ENCODE results near the gene RALGPS2. TPM values are rescaled to one million over a fixed set of nuclear protein-coding genes. Genes with fewer than 3 reads are reported as not detected.

Gene RALGPS2
- total and polyA plus RNA-seq, 9 of the 15 experiments (the other 6 are each of a cell fraction or from before 2014, with no cell fraction given): 0.28 to 6.5 (median 2.6) TPM

DNA sequence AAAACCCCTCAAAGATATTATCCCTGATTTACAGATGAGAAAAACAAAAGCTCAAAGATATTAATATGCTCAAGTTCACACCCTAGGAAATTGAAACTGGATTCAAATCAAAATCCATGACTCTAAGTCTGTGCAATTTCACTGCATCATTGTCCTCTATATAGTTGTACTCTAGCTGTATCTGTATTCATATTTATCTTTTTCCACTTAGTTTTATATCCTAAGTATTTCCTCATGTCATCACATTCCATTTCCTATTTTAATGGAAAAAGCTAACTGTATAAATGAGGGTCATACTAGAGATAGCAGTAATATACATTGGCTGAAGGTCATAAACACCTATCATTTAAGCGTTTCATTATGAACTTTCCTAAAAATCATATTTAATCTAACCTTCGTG is 42.2 kb upstream of the RALGPS2 start:
- Histone ChIP-seq H3K9me1 (ENCODE audit: control insufficient read depth, insufficient read depth, low read length) (no peaks in the 10 kb centered on the region), H3K9ac (ENCODE audit: insufficient read depth in 1 of 2, low read depth in 2 of 2, low read length in 2 of 2) (no peak overlapping the region), H3K4me3 (no peak overlapping the region), H3K36me3 (ENCODE audit: control insufficient read depth, insufficient read depth, low read length) (no peaks in the 10 kb centered on the region), H3K27me3 (ENCODE audit: control insufficient read depth in 2 of 2, insufficient read depth in 2 of 2, low read length in 2 of 2) (no peaks in the 10 kb centered on the region; a peak in 1 of 5 replicates), H3K4me1 (replicated peaks in 1 of 2; ENCODE audit: control insufficient read depth in 2 of 2, insufficient read depth in 2 of 2, low read length in 2 of 2) (no peaks in the 10 kb centered on the region), H4K20me1 (replicated peaks; ENCODE audit: control insufficient read depth, insufficient read depth, low read length) (no peaks in the 10 kb centered on the region), H3K9me3 (replicated peaks; ENCODE audit: control insufficient read depth, insufficient read depth, low read depth, low read length) (no peaks in the 10 kb centered on the region), H3K79me2 (ENCODE audit: control insufficient read depth, insufficient read depth, low read length) (no peaks in the 10 kb centered on the region), H3K4me2 (ENCODE audit: insufficient read depth, low read length) (no peak overlapping the region), H3K27ac (ENCODE audit: extremely low read depth, low read depth, low read length) (no peak overlapping the region), H2AFZ (ENCODE audit: low read depth, low read length) (no peak overlapping the region)
- intact Hi-C loops (cut with micrococcal nuclease): no loop called here
- TF ChIP-seq NONO (IDR thresholded peaks at IDR 0.05; ENCODE audit: low read depth in 2 of 2, low read length in 1 of 2): no peak
- no peak for TF ChIP-seq CAMTA2 (CRISPR knock-in tag; conservative IDR thresholded peaks at IDR 0.05)
- TF ChIP-seq, protein P1, sequence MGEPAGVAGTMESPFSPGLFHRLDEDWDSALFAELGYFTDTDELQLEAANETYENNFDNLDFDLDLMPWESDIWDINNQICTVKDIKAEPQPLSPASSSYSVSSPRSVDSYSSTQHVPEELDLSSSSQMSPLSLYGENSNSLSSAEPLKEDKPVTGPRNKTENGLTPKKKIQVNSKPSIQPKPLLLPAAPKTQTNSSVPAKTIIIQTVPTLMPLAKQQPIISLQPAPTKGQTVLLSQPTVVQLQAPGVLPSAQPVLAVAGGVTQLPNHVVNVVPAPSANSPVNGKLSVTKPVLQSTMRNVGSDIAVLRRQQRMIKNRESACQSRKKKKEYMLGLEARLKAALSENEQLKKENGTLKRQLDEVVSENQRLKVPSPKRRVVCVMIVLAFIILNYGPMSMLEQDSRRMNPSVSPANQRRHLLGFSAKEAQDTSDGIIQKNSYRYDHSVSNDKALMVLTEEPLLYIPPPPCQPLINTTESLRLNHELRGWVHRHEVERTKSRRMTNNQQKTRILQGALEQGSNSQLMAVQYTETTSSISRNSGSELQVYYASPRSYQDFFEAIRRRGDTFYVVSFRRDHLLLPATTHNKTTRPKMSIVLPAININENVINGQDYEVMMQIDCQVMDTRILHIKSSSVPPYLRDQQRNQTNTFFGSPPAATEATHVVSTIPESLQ (CRISPR knock-in tag; IDR thresholded peaks at IDR 0.05): no peak
- TF ChIP-seq, protein P2, sequence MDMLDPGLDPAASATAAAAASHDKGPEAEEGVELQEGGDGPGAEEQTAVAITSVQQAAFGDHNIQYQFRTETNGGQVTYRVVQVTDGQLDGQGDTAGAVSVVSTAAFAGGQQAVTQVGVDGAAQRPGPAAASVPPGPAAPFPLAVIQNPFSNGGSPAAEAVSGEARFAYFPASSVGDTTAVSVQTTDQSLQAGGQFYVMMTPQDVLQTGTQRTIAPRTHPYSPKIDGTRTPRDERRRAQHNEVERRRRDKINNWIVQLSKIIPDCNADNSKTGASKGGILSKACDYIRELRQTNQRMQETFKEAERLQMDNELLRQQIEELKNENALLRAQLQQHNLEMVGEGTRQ (CRISPR knock-in tag; IDR thresholded peaks at IDR 0.05): no peak
- TF ChIP-seq ZBTB7A (IDR thresholded peaks at IDR 0.05; ENCODE audit: borderline replicate concordance, control insufficient read depth, low read depth, low read length): no peak
- no peak for TF ChIP-seq STAT5A (IDR thresholded peaks at IDR 0.05; ENCODE audit: borderline replicate concordance, low read length)
- TF ChIP-seq, protein P3, sequence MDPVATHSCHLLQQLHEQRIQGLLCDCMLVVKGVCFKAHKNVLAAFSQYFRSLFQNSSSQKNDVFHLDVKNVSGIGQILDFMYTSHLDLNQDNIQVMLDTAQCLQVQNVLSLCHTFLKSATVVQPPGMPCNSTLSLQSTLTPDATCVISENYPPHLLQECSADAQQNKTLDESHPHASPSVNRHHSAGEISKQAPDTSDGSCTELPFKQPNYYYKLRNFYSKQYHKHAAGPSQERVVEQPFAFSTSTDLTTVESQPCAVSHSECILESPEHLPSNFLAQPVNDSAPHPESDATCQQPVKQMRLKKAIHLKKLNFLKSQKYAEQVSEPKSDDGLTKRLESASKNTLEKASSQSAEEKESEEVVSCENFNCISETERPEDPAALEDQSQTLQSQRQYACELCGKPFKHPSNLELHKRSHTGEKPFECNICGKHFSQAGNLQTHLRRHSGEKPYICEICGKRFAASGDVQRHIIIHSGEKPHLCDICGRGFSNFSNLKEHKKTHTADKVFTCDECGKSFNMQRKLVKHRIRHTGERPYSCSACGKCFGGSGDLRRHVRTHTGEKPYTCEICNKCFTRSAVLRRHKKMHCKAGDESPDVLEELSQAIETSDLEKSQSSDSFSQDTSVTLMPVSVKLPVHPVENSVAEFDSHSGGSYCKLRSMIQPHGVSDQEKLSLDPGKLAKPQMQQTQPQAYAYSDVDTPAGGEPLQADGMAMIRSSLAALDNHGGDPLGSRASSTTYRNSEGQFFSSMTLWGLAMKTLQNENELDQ (CRISPR knock-in tag; IDR thresholded peaks at IDR 0.05; ENCODE audit: borderline replicate concordance): no peak
- TF ChIP-seq NFXL1 (CRISPR knock-in tag; IDR thresholded peaks at IDR 0.05): no peak
- TF ChIP-seq DPF2 (IDR thresholded peaks at IDR 0.05): no peak
- TF ChIP-seq ZNF316 (IDR thresholded peaks at IDR 0.05): no peak
- CTCF ChIA-PET (ENCODE audit: low intra/inter-chr PET ratio): no interaction called here
- DNase-seq (ENCODE audit: extremely low read depth in 1 of 4, low spot score in 3 of 4) (no peak), FAIRE-seq (no peak), ATAC-seq (no peak)
- BruUV-seq (replicated peaks): no TSS peak
- 0% methylated on average over 2 of the region's 2 CpGs for WGBS (ENCODE audit: insufficient coverage, low coverage, missing lambda C conversion rate)
- POLR2A ChIA-PET: no interaction called here
- in situ Hi-C loops (cut with MboI): no loop called here
